Measurements from ENCODE around the gene ZFP57. TPM values are rescaled to one million over a fixed set of nuclear protein-coding genes. Genes with fewer than 3 reads are reported as not detected.

The ZFP57 gene
- polyA plus RNA-seq, 2 donors = 0.06 to 1.3 TPM

DNA sequence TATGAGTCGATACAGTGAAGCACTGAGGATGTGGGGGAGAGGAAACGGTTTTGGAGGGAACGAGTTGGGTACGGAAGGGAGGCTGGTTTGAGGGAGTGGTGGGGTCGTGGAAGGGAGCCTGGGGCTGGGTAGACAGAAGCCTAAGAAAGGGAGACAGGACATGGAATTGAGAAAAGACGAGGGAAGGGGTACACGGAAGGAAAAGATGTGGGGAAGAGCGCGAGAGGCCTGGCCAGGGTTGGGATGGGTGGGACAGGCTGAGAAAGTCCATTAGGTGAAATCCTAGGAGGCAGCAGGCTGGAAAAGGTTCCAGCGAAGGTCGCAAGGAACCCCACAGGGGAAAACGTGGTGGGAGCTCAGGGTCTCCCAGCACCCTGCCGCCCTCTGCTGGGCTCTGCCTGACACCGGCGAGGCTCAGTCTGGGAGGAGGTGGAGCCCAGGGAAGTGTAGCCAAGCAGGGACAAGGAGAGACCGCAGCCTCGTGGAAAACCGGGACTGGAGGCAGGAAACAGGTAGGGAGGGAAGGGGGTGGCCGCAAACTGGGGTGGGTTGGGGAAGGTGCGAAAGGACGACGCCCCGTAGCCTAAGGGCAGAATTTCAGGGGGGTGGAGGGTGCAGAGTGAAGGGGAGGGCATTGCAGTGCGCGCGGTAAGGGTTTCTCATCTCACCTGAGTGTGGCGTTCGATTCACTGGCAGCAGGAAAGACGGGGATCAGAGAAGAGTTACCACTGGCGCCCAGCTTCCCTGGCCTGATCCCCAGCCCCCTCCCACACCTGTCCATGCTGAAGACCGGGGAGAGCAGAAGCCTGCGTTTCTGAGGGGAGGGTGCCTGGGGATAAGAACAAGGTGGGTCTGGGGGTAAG is 52.3 kb downstream of the ZFP57 start:
- no peaks in the 10 kb centered on the region for H3K36me3 ChIP-seq (ENCODE audit: control insufficient read depth in 2 of 2, insufficient read depth in 2 of 2, low read length in 1 of 2)
- 3 to 4% methylated on average over 32 of the region's 32 CpGs for WGBS, 2 donors
- H3K27me3 ChIP-seq (ENCODE audit: control insufficient read depth in 1 of 2, insufficient read depth in 2 of 2, low read length in 2 of 2) = no peaks in the 10 kb centered on the region
- H3K4me1 ChIP-seq (ENCODE audit: control insufficient read depth in 2 of 2, insufficient read depth in 2 of 2, low read length in 1 of 2) = peaks cover 5 to 12% of the 10 kb centered on the region in 2 donors
- H3K9me3 ChIP-seq (ENCODE audit: control insufficient read depth in 2 of 2, insufficient read depth in 1 of 2, low read depth in 1 of 2, low read length in 1 of 2) = no peaks in the 10 kb centered on the region
- peak overlapping the region; percentile 66 to 83 for H3K27ac ChIP-seq (ENCODE audit: low read depth in 2 of 2, low read length in 1 of 2)
- peak overlapping the region; percentile 48 to 51 for H3K4me3 ChIP-seq (ENCODE audit: low read depth in 1 of 2, low read length in 2 of 2)

DNA sequence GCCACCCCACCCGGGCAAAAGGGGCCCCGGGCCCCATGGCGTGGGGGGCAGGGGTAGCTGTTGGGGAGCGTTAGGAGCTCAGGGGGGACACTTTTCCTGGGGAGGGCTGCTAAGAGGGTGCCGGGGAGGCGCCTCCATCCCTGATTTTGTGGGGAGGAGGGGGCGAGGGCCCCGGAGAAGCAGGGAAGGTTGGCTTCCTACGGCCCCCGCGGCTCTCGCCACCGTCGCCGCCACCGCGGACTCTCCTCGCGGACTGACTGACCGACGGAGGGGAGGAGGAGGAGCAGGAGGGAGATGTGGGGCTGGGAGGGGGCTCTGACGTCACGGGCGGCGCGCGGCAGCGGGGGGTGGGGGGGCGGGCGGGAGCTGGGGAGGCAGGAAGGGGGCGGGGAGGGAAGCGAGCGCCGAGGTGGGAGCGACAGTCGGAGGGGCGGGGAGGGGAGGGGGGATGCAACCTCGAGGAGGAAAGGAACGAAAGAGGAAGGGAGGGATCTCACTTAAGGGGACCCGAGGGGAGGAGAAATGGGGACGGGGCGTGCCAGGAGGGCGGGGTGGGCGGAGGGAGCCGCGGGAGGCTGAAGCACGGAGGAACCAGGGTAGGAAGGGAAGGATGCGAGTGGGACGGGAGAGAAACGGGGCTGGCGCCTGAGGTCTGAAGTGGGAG is 53.1 kb downstream of the ZFP57 start:
- H3K27ac ChIP-seq (ENCODE audit: low read depth in 2 of 2, low read length in 1 of 2) = peak overlapping the region; percentile 66 to 83
- H3K9me3 ChIP-seq (ENCODE audit: control insufficient read depth in 2 of 2, insufficient read depth in 1 of 2, low read depth in 1 of 2, low read length in 1 of 2) = no peaks in the 10 kb centered on the region
- WGBS, 2 donors = 1% methylated on average over 26 to 51 of the region's 51 CpGs
- no peaks in the 10 kb centered on the region for H3K27me3 ChIP-seq (ENCODE audit: control insufficient read depth in 1 of 2, insufficient read depth in 2 of 2, low read length in 2 of 2)
- peaks cover 0 to 2% of the 10 kb centered on the region in 2 donors for H3K36me3 ChIP-seq (ENCODE audit: control insufficient read depth in 2 of 2, insufficient read depth in 2 of 2, low read length in 1 of 2)
- peak overlapping the region; percentile 48 to 51 for H3K4me3 ChIP-seq (ENCODE audit: low read depth in 1 of 2, low read length in 2 of 2)
- H3K4me1 ChIP-seq (ENCODE audit: control insufficient read depth in 2 of 2, insufficient read depth in 2 of 2, low read length in 1 of 2) = peaks cover 5 to 12% of the 10 kb centered on the region in 2 donors

DNA sequence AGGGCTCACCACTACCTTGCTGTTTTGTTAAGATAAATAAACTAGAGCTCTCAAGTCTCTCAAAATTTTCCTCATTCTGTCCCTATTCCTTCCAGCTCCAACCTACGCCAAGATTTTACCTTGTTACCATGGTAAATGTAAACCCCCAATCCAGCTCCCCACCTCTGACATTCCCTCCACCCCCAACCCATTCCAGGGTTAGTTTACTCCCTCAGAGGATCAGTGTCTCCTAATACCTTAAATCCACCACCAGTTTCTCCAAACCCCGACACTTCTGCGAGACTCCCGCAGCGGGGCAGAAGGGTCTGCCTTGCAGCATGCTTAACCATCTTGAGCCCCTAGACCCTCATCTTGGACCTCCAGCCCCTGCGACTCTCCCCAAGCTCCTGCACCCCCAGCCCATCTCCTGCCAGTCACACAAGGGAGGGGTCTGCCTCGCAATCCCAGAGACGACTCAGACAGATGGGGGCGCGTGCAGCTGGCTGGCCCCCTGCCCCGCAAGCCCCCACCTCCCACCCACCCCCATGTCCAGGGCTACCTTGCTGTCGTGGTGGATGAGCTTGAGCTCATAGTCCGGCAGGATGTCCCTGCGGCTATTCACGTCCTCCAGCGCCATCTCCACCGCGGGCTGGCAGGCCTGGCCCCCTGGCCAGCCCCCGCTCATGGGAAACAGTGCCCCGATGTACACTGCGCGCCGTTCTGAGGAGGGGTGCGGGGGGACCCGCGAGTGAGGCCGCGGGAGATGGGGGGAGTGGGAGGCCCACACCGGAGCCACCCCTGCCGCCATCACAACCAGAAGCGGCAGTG is 53.8 kb downstream of the ZFP57 start:
- H3K36me3 ChIP-seq (ENCODE audit: control insufficient read depth in 2 of 2, insufficient read depth in 2 of 2, low read length in 1 of 2) = peaks cover 0 to 2% of the 10 kb centered on the region in 2 donors
- H3K4me1 ChIP-seq (ENCODE audit: control insufficient read depth in 2 of 2, insufficient read depth in 2 of 2, low read length in 1 of 2) = peaks cover 5 to 12% of the 10 kb centered on the region in 2 donors
- 23 to 32% methylated on average over 31 of the region's 31 CpGs for WGBS, 2 donors
- H3K27me3 ChIP-seq (ENCODE audit: control insufficient read depth in 1 of 2, insufficient read depth in 2 of 2, low read length in 2 of 2) = no peaks in the 10 kb centered on the region
- H3K9me3 ChIP-seq (ENCODE audit: control insufficient read depth in 2 of 2, insufficient read depth in 1 of 2, low read depth in 1 of 2, low read length in 1 of 2) = no peaks in the 10 kb centered on the region
- H3K27ac ChIP-seq (ENCODE audit: low read depth in 2 of 2, low read length in 1 of 2) = no peak overlapping the region
- peak overlapping the region; percentile 46 to 48 for H3K4me3 ChIP-seq (ENCODE audit: low read depth in 1 of 2, low read length in 2 of 2)

GRCh38 chr6:29625337-29625930 is 55.5 kb downstream of the ZFP57 start:
- 60 to 69% methylated on average over 7 of the region's 7 CpGs for WGBS, 2 donors
- H3K9me3 ChIP-seq (ENCODE audit: control insufficient read depth in 2 of 2, insufficient read depth in 1 of 2, low read depth in 1 of 2, low read length in 1 of 2) = no peaks in the 10 kb centered on the region
- peaks cover 6% of the 10 kb centered on the region in 2 donors for H3K36me3 ChIP-seq (ENCODE audit: control insufficient read depth in 2 of 2, insufficient read depth in 2 of 2, low read length in 1 of 2)
- no peaks in the 10 kb centered on the region for H3K27me3 ChIP-seq (ENCODE audit: control insufficient read depth in 1 of 2, insufficient read depth in 2 of 2, low read length in 2 of 2)
- H3K4me3 ChIP-seq (ENCODE audit: low read depth in 1 of 2, low read length in 2 of 2) = no peak overlapping the region
- H3K27ac ChIP-seq (ENCODE audit: low read depth in 2 of 2, low read length in 1 of 2) = no peak overlapping the region
- H3K4me1 ChIP-seq (ENCODE audit: control insufficient read depth in 2 of 2, insufficient read depth in 2 of 2, low read length in 1 of 2) = peaks cover 0 to 9% of the 10 kb centered on the region in 2 donors

GRCh38 chr6:29624520-29624961 is 56.4 kb downstream of the ZFP57 start:
- no peak overlapping the region for H3K4me3 ChIP-seq (ENCODE audit: low read depth in 1 of 2, low read length in 2 of 2)
- H3K27me3 ChIP-seq (ENCODE audit: control insufficient read depth in 1 of 2, insufficient read depth in 2 of 2, low read length in 2 of 2) = no peaks in the 10 kb centered on the region
- H3K27ac ChIP-seq (ENCODE audit: low read depth in 2 of 2, low read length in 1 of 2) = no peak overlapping the region
- H3K9me3 ChIP-seq (ENCODE audit: control insufficient read depth in 2 of 2, insufficient read depth in 1 of 2, low read depth in 1 of 2, low read length in 1 of 2) = no peaks in the 10 kb centered on the region
- peaks cover 0 to 9% of the 10 kb centered on the region in 2 donors for H3K4me1 ChIP-seq (ENCODE audit: control insufficient read depth in 2 of 2, insufficient read depth in 2 of 2, low read length in 1 of 2)
- WGBS, 2 donors = 75 to 90% methylated on average over 3 of the region's 3 CpGs
- peaks cover 6% of the 10 kb centered on the region in 2 donors for H3K36me3 ChIP-seq (ENCODE audit: control insufficient read depth in 2 of 2, insufficient read depth in 2 of 2, low read length in 1 of 2)

Other genes with a start within 250 kb of the ZFP57 start
- not detected for gene OR10C1, start 241.8 kb downstream of the ZFP57 start, polyA plus RNA-seq
- gene OR11A1, start 224.1 kb downstream of the ZFP57 start, polyA plus RNA-seq = not detected
- gene OR2H1, start 224.0 kb downstream of the ZFP57 start, polyA plus RNA-seq = not detected
- not detected for gene MAS1L, start 193.2 kb downstream of the ZFP57 start, polyA plus RNA-seq
- gene UBD, start 121.4 kb downstream of the ZFP57 start, polyA plus RNA-seq = 1 to 10 TPM in 1 of 2 donors, under 1 TPM in 1; 0.61 to 2.3 TPM
- not detected for gene OR2H2, start 96.0 kb downstream of the ZFP57 start, polyA plus RNA-seq
- 10 to 100 TPM; 13.0 to 28.1 TPM for gene GABBR1, start 48.0 kb downstream of the ZFP57 start, polyA plus RNA-seq
- not detected for gene MOG, start 24.1 kb downstream of the ZFP57 start, polyA plus RNA-seq
- 10 to 100 TPM; 25.2 to 35.6 TPM for gene HLA-F, start 42.3 kb upstream of the ZFP57 start, polyA plus RNA-seq
- under 1 TPM; 0.07 to 0.12 TPM for gene HLA-G, start 146.7 kb upstream of the ZFP57 start, polyA plus RNA-seq